Measurements from ENCODE around the gene CRAT. TPM values are rescaled to one million over a fixed set of nuclear protein-coding genes. Genes with fewer than 3 reads are reported as not detected.

CRAT gene
- total RNA-seq, 2 donors from 2014 or later: 12.9 to 23.3 TPM

Other genes with a start within 250 kb of the CRAT start
- 1 to 10 TPM; 4.8 to 5.7 TPM for gene KYAT1, start 228.8 kb downstream of the CRAT start, total RNA-seq
- gene LRRC8A, start 228.7 kb downstream of the CRAT start, total RNA-seq: 10 to 100 TPM; 28.9 to 30.3 TPM
- gene PHYHD1, start 189.8 kb downstream of the CRAT start, total RNA-seq: under 1 TPM in 1 of 2 donors, not detected in 1; 0.45 TPM
- 1 to 10 TPM; 5.1 to 7.4 TPM for gene DOLK, start 163.2 kb downstream of the CRAT start, total RNA-seq
- gene NUP188, start 163.1 kb downstream of the CRAT start, total RNA-seq: 10 to 100 TPM; 62.2 to 75.1 TPM
- gene SH3GLB2, start 82.5 kb downstream of the CRAT start, total RNA-seq: 10 to 100 TPM; 82.2 to 87.1 TPM
- gene MIGA2, start 74.2 kb downstream of the CRAT start, total RNA-seq: 10 to 100 TPM; 64.2 to 81.4 TPM
- gene DOLPP1, start 29.7 kb downstream of the CRAT start, total RNA-seq: 1 to 10 TPM; 5.3 to 8.0 TPM
- 10 to 100 TPM; 49.8 to 50.0 TPM for gene PTPA, start 622 bp upstream of the CRAT start, total RNA-seq
- gene IER5L, start 67.5 kb upstream of the CRAT start, total RNA-seq: 1 to 10 TPM; 2.4 to 3.1 TPM